Measurements from ENCODE around the gene ARHGAP23. TPM values are rescaled to one million over a fixed set of nuclear protein-coding genes. Genes with fewer than 3 reads are reported as not detected.

Gene ARHGAP23
- total RNA-seq, 4 donors from 2014 or later, result 13.0 to 40.8 (median 24.6) TPM

DNA sequence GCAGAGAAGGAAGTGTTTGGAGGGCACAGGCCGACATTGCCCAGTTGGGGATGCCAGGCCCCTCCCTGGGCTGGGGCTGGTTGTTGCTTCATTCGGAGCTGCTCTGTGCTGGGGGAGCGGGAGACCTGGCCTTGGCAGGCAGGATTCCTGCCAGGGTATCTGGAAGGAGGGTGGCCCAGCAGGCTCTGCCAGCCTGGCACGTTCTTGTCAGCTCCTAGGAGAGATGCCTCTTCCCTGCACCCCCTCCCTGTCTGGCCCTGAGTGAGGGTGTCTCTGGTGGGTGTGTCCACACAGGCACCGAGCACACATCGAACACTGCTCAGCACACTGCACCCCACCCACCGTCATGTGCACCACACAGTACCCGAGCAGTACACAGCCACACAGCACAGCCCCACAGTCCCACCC, 35.2 kb downstream of the ARHGAP23 start:
- WGBS, 2 donors, result 79 to 80% methylated on average over 6 to 8 of the region's 8 CpGs
- peaks cover 10 to 31% of the 10 kb centered on the region in 2 donors for H3K4me1 ChIP-seq
- no peaks in the 10 kb centered on the region for H3K9me3 ChIP-seq
- H3K4me3 ChIP-seq (replicated peaks in 1 of 3), result no peak overlapping the region
- no peak for TF ChIP-seq POLR2A (IDR thresholded peaks at IDR 0.05)
- TF ChIP-seq, protein P1, sequence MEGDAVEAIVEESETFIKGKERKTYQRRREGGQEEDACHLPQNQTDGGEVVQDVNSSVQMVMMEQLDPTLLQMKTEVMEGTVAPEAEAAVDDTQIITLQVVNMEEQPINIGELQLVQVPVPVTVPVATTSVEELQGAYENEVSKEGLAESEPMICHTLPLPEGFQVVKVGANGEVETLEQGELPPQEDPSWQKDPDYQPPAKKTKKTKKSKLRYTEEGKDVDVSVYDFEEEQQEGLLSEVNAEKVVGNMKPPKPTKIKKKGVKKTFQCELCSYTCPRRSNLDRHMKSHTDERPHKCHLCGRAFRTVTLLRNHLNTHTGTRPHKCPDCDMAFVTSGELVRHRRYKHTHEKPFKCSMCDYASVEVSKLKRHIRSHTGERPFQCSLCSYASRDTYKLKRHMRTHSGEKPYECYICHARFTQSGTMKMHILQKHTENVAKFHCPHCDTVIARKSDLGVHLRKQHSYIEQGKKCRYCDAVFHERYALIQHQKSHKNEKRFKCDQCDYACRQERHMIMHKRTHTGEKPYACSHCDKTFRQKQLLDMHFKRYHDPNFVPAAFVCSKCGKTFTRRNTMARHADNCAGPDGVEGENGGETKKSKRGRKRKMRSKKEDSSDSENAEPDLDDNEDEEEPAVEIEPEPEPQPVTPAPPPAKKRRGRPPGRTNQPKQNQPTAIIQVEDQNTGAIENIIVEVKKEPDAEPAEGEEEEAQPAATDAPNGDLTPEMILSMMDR (IDR thresholded peaks at IDR 0.05), result no peak
- no peaks in the 10 kb centered on the region for H3K27me3 ChIP-seq
- no peak overlapping the region for H3K27ac ChIP-seq
- no peak for DNase-seq
- intact Hi-C loops (cut with DNase I), result no loop called here
- H3K36me3 ChIP-seq, result peaks cover 3 to 16% of the 10 kb centered on the region in 2 donors

DNA sequence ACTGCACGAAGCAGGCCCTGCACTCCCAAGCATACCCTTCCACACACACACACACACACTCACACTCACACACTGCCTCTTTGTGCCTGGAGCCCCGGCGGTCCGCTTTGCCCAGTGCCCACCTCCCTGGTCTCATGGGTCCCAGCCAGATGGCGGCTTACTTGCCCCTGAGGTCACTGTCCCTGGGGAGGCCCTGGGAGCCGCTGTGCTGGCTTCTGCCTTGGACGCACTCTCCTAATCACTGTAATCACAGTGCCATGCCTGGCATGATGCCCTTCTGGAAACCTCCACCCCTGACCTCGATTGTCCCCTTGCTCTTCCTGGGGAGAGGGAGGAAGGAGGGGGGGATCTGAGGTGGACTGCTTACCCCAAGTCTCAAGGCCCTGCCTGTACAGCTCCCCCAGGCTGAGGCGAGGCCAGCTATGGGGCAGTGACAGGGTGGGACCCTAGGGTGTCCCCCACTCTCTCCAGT, 36.0 kb downstream of the ARHGAP23 start:
- Histone ChIP-seq H3K27me3 (no peaks in the 10 kb centered on the region), H3K4me1 (peaks cover 10 to 31% of the 10 kb centered on the region in 2 donors), H3K9me3 (no peaks in the 10 kb centered on the region), H3K4me3 (replicated peaks in 1 of 3) (peak overlapping the region in 1 of 3 donors; percentile 26), H3K36me3 (peaks cover 3 to 16% of the 10 kb centered on the region in 2 donors), H3K27ac (peak overlapping the region; percentile 35 to 87 (median 82))
- DNase-seq, result peak; percentile 45 to 57
- intact Hi-C loops (cut with DNase I), result no loop called here
- TF ChIP-seq, protein P1 (IDR thresholded peaks at IDR 0.05), result no peak
- TF ChIP-seq POLR2A (IDR thresholded peaks at IDR 0.05), result no peak
- WGBS, 2 donors, result 25 to 42% methylated on average over 5 to 7 of the region's 9 CpGs

DNA sequence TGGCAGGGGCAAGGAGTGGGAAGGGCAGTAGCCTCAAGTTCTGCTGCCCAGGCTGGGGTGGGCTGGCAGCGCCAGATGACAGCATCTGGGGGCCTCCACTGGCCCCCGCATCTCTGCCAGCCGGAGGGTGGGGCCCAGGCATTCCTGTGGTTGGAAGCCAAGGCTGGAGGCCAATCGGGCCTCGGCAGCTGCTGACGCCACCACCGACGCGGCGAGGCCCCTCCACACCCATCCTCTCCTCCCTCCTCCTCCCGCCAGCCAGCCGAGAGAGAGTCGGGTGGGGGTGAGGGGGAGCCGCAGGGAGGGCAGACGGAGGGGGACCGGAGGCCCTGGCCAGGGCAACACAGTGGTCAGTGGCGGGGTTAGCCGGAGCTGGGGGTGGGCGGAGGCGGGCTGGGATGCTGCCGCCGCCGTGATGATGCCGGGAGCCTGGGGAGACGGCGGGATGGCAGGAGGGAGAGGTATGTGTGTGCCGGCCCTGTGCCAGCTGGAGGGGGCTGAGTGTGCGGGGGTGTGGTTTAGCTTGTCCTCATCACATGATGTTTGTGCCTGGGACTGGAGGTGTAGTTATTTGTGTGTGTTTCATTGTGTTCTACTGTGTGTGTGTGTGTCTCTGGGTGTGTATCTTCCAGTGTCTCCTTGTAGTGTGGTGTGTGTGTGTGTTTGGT, 36.6 kb downstream of the ARHGAP23 start:
- TF ChIP-seq, protein P1 (IDR thresholded peaks at IDR 0.05), result no peak
- no peak for TF ChIP-seq POLR2A (IDR thresholded peaks at IDR 0.05)
- H3K4me1 ChIP-seq, result peaks cover 10 to 31% of the 10 kb centered on the region in 2 donors
- no peaks in the 10 kb centered on the region for H3K27me3 ChIP-seq
- H3K4me3 ChIP-seq (replicated peaks in 1 of 3), result peak overlapping the region in 1 of 3 donors; percentile 26
- H3K27ac ChIP-seq, result peak overlapping the region; percentile 35 to 87 (median 82)
- H3K36me3 ChIP-seq, result peaks cover 3 to 16% of the 10 kb centered on the region in 2 donors
- WGBS, 2 donors, result 1 to 19% methylated on average over 10 to 18 of the region's 28 CpGs
- no peaks in the 10 kb centered on the region for H3K9me3 ChIP-seq
- intact Hi-C loops (cut with DNase I), result no loop called here
- DNase-seq, result peak; percentile 62 to 69

DNA sequence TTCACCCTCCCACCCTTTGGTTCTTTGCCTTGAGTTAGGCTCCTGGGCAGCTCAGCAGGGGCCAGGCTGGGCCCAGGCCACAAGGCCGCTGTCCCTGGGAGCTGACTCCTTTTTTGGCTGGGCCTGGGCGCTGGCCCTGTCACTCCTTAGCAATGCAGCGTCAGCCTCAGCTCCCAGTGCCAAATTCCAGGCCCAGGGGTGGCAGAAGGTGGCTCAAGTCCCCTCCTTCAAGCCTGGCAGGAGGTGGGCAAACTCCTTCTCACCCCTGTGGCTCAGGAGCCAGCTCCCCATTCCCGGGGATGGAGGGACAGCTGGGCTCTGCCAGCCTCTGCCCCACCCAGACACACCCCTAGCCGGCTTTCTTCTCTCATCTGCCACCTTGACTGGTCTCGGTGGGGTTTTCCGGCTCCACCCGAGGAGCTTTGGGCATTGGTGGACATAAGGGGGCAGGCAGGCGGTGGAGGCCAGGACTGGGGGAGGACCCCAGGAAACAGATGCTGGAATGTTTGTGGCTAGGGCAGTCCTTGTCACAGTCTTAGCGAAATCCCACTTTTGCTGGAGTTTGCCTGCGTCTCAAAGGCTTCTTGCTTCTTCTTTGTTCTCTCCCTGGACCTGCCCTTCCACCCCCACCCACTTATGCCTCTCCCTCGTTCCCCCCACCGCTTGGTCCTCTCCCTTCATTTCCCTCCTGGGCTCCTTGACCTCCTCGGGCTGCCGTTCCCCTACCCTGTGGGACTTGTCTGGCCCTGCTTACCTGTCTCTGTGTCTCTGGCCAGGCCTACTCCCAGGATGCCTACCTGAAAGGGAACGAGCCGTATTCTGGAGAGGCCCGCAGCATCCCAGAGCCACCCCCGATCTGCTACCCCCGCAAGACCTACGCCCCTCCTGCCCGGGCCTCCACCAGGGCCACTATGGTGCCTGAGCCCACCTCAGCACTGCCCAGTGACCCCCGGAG, 37.4 kb downstream of the ARHGAP23 start:
- peak overlapping the region; percentile 35 to 87 (median 82) for H3K27ac ChIP-seq
- H3K4me3 ChIP-seq (replicated peaks in 1 of 3), result peak overlapping the region in 1 of 3 donors; percentile 26
- no peaks in the 10 kb centered on the region for H3K27me3 ChIP-seq
- WGBS, 2 donors, result 79 to 83% methylated on average over 20 to 21 of the region's 23 CpGs
- peaks cover 10 to 31% of the 10 kb centered on the region in 2 donors for H3K4me1 ChIP-seq
- intact Hi-C loops (cut with DNase I), result no loop called here
- peak; percentile 41 to 51 for DNase-seq
- no peaks in the 10 kb centered on the region for H3K9me3 ChIP-seq
- peaks cover 3 to 16% of the 10 kb centered on the region in 2 donors for H3K36me3 ChIP-seq
- no peak for TF ChIP-seq POLR2A (IDR thresholded peaks at IDR 0.05)
- TF ChIP-seq, protein P1 (IDR thresholded peaks at IDR 0.05), result no peak

Measured in thyroid gland (tissue), 4 donors.